ENCODE measurements around the gene KCNH3. TPM values are rescaled to one million over a fixed set of nuclear protein-coding genes. Genes with fewer than 3 reads are reported as not detected.

Gene KCNH3
- total and polyA plus RNA-seq, 10 of the 15 experiments (the other 5 are each of a cell fraction or from before 2014, with no cell fraction given): 0.03 to 0.45 (median 0.08) TPM; not detected in 5

GRCh38 chr12:49502590-49502989, 36.2 kb upstream of the KCNH3 start:
- Histone ChIP-seq H3K79me2 (ENCODE audit: control insufficient read depth, insufficient read depth, low read length) (no peaks in the 10 kb centered on the region), H3K27me3 (replicated peaks in 1 of 2; ENCODE audit: control insufficient read depth in 2 of 2, insufficient read depth in 2 of 2, low read length in 1 of 2) (no peaks in the 10 kb centered on the region), H3K9ac (ENCODE audit: control insufficient read depth, insufficient read depth, low read length) (no peak overlapping the region), H4K20me1 (ENCODE audit: control insufficient read depth, insufficient read depth) (no peaks in the 10 kb centered on the region), H3K9me3 (replicated peaks; ENCODE audit: control insufficient read depth, insufficient read depth, low read length) (no peaks in the 10 kb centered on the region), H3K4me1 (ENCODE audit: control insufficient read depth, insufficient read depth, low read length) (peaks cover 11% of the 10 kb centered on the region), H3K36me3 (ENCODE audit: control insufficient read depth in 2 of 2, insufficient read depth in 2 of 2, low read length in 1 of 2) (peaks cover 0 to 23% of the 10 kb centered on the region in 2 experiments), H3K4me3 (no peak overlapping the region), H2AFZ (ENCODE audit: control insufficient read depth, low read depth, low read length) (no peak overlapping the region), H3K4me2 (ENCODE audit: control insufficient read depth, insufficient read depth) (no peak overlapping the region), H3K27ac (ENCODE audit: control insufficient read depth, insufficient read depth) (no peak overlapping the region)
- CTCF ChIA-PET: no interaction called here
- in situ Hi-C loops (cut with MboI): no loop called here
- TF ChIP-seq IRF5 (IDR thresholded peaks at IDR 0.05; ENCODE audit: borderline replicate concordance) (no peak), HCFC1 (IDR thresholded peaks at IDR 0.05; ENCODE audit: low read length) (no peak), TARDBP (IDR thresholded peaks at IDR 0.05; ENCODE audit: borderline replicate concordance) (no peak), BACH1 (IDR thresholded peaks at IDR 0.05; ENCODE audit: borderline replicate concordance) (no peak), ZBTB11 (CRISPR knock-in tag; IDR thresholded peaks at IDR 0.05) (no peak), IRF3 (IDR thresholded peaks at IDR 0.05) (no peak)
- RAD21 ChIA-PET (ENCODE audit: unreplicated experiment): no interaction called here
- BruUV-seq (replicated peaks): no TSS peak
- no peak for FAIRE-seq
- intact Hi-C loops (cut with micrococcal nuclease; ENCODE audit: unreplicated experiment): no loop called here
- SMC1A ChIA-PET (ENCODE audit: uncharacterized antibody, unreplicated experiment): interaction anchor here (2.1 to 33.2 kb wide), 2 partner anchors 10 to 141 kb away, joined by 11 to 740 read pairs; partner anchors contain the start of gene SPATS2
- POLR2A ChIA-PET: no interaction called here
- ATAC-seq: no peak
- WGBS (ENCODE audit: insufficient coverage, insufficient replicate concordance, low lambda C conversion rate, missing lambda C conversion rate): 95% methylated on average over 1 of the region's 1 CpG
- no peak for DNase-seq (ENCODE audit: low read depth, low spot score)
